Fibroblast of lung (primary cell): ENCODE measurements around the gene UBTF.

Experiments
- EZH2 ChIP-seq: IDR thresholded peaks from 2 replicates; pipeline ENCODE4 v1.5.1; 2012; ENCODE audit warnings: low read length, control low read depth, mild to moderate bottlenecking; ENCODE audit errors: missing control alignments
- TF ChIP-seq, protein P1 (sequence below), 2 donors: IDR thresholded peaks in 1 of 2; conservative IDR thresholded peaks in 1 of 2; 1 replicate in 1 of 2; 2 replicates in 1 of 2; pipeline ENCODE4 v1.5.1; 2011 to 2012; ENCODE audit warnings: low read length in 2 of 2, control low read depth in 1 of 2, inconsistent platforms in 1 of 2, low read depth in 1 of 2, mild to moderate bottlenecking in 1 of 2

DNA sequence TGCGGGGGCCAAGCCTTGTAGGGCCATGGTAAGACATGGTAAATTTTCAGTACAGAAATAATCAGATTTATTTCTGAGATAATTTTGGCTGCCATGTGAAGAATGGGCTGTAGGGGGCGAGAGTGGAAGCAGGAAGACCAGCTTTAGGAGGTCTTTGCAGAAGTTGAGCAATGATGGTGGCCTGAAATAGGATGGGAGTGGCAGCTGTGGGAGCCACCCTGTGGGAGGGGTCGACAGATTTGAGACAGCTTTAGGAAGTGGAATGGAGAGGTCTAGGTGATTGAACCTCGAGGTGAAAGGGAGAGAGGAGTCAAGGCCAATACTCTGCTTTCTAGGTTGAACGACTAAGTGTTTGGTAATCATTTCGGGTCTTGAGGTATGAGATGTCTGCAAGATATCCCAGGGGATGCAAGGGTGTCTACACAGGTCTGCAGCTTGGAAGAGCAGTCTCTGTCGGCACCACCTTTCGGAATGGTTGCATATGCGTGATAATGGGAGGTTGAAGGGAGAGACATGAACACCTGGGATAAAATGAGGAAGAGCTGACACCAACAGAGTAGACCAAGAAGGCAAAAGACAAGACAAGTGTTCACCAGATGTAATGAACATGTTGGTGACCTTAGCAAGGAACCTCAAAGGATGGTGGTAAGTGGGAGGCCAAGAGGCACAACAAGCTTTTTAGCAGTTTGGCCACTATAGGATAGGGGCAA is 15.6 kb downstream of the UBTF start:
- no peak for TF ChIP-seq EZH2
- TF ChIP-seq, protein P1, sequence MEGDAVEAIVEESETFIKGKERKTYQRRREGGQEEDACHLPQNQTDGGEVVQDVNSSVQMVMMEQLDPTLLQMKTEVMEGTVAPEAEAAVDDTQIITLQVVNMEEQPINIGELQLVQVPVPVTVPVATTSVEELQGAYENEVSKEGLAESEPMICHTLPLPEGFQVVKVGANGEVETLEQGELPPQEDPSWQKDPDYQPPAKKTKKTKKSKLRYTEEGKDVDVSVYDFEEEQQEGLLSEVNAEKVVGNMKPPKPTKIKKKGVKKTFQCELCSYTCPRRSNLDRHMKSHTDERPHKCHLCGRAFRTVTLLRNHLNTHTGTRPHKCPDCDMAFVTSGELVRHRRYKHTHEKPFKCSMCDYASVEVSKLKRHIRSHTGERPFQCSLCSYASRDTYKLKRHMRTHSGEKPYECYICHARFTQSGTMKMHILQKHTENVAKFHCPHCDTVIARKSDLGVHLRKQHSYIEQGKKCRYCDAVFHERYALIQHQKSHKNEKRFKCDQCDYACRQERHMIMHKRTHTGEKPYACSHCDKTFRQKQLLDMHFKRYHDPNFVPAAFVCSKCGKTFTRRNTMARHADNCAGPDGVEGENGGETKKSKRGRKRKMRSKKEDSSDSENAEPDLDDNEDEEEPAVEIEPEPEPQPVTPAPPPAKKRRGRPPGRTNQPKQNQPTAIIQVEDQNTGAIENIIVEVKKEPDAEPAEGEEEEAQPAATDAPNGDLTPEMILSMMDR (conservative IDR thresholded peaks at IDR 0.05 in 1 of 2, IDR thresholded peaks at IDR 0.05 in 1 of 2; ENCODE audit: low read depth in 1 of 2, low read length in 2 of 2), result peak; percentile 64 to 83
